Neuronal stem cell (in vitro differentiated cells): ENCODE data around the gene UBL7.

Experiments used
- DNase-seq: peaks from one replicate; pipeline ENCODE4 v3.0.0-alpha.2; 2013; ENCODE audit warnings: low spot score
- H2AFZ ChIP-seq: one replicate; pipeline ENCODE4 v1.6.1; 2013; ENCODE audit warnings: mild to moderate bottlenecking, low read length, inconsistent platforms
- H2AK5ac ChIP-seq: 2 replicates; pipeline ENCODE4 v1.6.1; 2013; ENCODE audit warnings: low read depth, mild to moderate bottlenecking, inconsistent platforms, low read length, moderate library complexity, mixed read lengths
- H2BK120ac ChIP-seq: 2 replicates; pipeline ENCODE4 v1.6.1; 2013; ENCODE audit warnings: low read depth, mild to moderate bottlenecking, inconsistent platforms, low read length, moderate library complexity, mixed read lengths
- H2BK12ac ChIP-seq: one replicate; pipeline ENCODE4 v1.6.1; 2013; ENCODE audit warnings: low read length, inconsistent platforms
- H2BK15ac ChIP-seq: 2 replicates; pipeline ENCODE4 v1.6.1; 2013; ENCODE audit warnings: mild to moderate bottlenecking, low read length, inconsistent platforms, mixed read lengths
- H2BK5ac ChIP-seq: one replicate; pipeline ENCODE4 v1.6.1; 2013; ENCODE audit warnings: inconsistent platforms, mild to moderate bottlenecking, low read length, moderate library complexity
- H3K14ac ChIP-seq: one replicate; pipeline ENCODE4 v1.6.1; 2013; ENCODE audit warnings: low read length, inconsistent platforms
- H3K18ac ChIP-seq: 2 replicates; pipeline ENCODE4 v1.6.1; 2013; ENCODE audit warnings: low read length, inconsistent platforms
- H3K23ac ChIP-seq: 2 replicates; pipeline ENCODE4 v1.6.1; 2013; ENCODE audit warnings: low read depth, mild to moderate bottlenecking, mixed read lengths, low read length, inconsistent platforms; ENCODE audit not compliant: poor library complexity
- H3K27ac ChIP-seq: replicated peaks from 3 replicates; pipeline ENCODE4 v1.5.1; 2013; ENCODE audit warnings: low read length, inconsistent platforms
- H3K27me3 ChIP-seq, 3 experiments: 2 replicates each; pipeline ENCODE4 v1.6.1; 2013; ENCODE audit warnings: low read length in 3 of 3, mild to moderate bottlenecking in 2 of 3, inconsistent platforms in 1 of 3, low read depth in 1 of 3, mixed read lengths in 1 of 3, moderate library complexity in 1 of 3; ENCODE audit not compliant: control insufficient read depth in 3 of 3, insufficient read depth in 3 of 3
- H3K36me3 ChIP-seq, 2 donors: replicated peaks in 1 of 2; 2 replicates each; pipeline ENCODE4 v1.6.1; 2013; ENCODE audit warnings: low read length in 2 of 2; ENCODE audit not compliant: control insufficient read depth in 2 of 2, insufficient read depth in 2 of 2
- H3K4ac ChIP-seq: 2 replicates; pipeline ENCODE4 v1.6.1; 2013; ENCODE audit warnings: inconsistent platforms, mild to moderate bottlenecking, low read length, moderate library complexity
- H3K4me1 ChIP-seq, 2 donors: 1 replicate in 1 of 2; 2 replicates in 1 of 2; pipeline ENCODE4 v1.6.1; 2013; ENCODE audit warnings: low read length in 2 of 2, low read depth in 1 of 2; ENCODE audit not compliant: control insufficient read depth in 2 of 2, insufficient read depth in 1 of 2
- H3K4me2 ChIP-seq: one replicate; pipeline ENCODE4 v1.6.1; 2013; ENCODE audit warnings: mild to moderate bottlenecking, low read length, inconsistent platforms; ENCODE audit not compliant: insufficient read depth, poor library complexity, severe bottlenecking
- H3K4me3 ChIP-seq, 2 donors: 2 replicates each; pipeline ENCODE4 v1.5.1; 2013; ENCODE audit warnings: low read length in 2 of 2, mild to moderate bottlenecking in 2 of 2, inconsistent platforms in 1 of 2, moderate library complexity in 1 of 2
- H3K79me1 ChIP-seq: one replicate; pipeline ENCODE4 v1.6.1; 2013; ENCODE audit warnings: low read depth, mild to moderate bottlenecking, inconsistent platforms, low read length, moderate library complexity
- H3K9ac ChIP-seq: one replicate; pipeline ENCODE4 v1.6.1; 2013; ENCODE audit warnings: mild to moderate bottlenecking, low read depth, low read length, inconsistent platforms; ENCODE audit not compliant: poor library complexity
- H3K9me3 ChIP-seq, 2 donors: replicated peaks in 1 of 2; 2 replicates each; pipeline versions ENCODE3 to v1.6.1; 2013; ENCODE audit warnings: low read length in 2 of 2, mild to moderate bottlenecking in 2 of 2, inconsistent platforms in 1 of 2, low read depth in 1 of 2, mixed read lengths in 1 of 2, moderate library complexity in 1 of 2; ENCODE audit not compliant: control insufficient read depth in 2 of 2, insufficient read depth in 1 of 2
- H4K8ac ChIP-seq: one replicate; pipeline ENCODE4 v1.6.1; 2013; ENCODE audit warnings: low read depth, mild to moderate bottlenecking, inconsistent platforms, low read length, moderate library complexity
- H4K91ac ChIP-seq: one replicate; pipeline ENCODE4 v1.6.1; 2013; ENCODE audit warnings: low read length, low read depth, mild to moderate bottlenecking, inconsistent platforms; ENCODE audit not compliant: poor library complexity
- whole genome bisulfite sequencing, 2 donors: extraction: QIAGEN DNeasy Blood & Tissue Kit; methylation state at CpG; one replicate each; pipeline ENCODE4 v1.1.7; 2013; ENCODE audit warnings: missing lambda C conversion rate in 2 of 2, mixed read lengths in 1 of 2; ENCODE audit not compliant: insufficient read length in 2 of 2, insufficient replicate concordance in 1 of 2; ENCODE audit errors: extremely low coverage in 2 of 2; 5-methylcytosine and 5-hydroxymethylcytosine counted together

UBL7 gene

DNA sequence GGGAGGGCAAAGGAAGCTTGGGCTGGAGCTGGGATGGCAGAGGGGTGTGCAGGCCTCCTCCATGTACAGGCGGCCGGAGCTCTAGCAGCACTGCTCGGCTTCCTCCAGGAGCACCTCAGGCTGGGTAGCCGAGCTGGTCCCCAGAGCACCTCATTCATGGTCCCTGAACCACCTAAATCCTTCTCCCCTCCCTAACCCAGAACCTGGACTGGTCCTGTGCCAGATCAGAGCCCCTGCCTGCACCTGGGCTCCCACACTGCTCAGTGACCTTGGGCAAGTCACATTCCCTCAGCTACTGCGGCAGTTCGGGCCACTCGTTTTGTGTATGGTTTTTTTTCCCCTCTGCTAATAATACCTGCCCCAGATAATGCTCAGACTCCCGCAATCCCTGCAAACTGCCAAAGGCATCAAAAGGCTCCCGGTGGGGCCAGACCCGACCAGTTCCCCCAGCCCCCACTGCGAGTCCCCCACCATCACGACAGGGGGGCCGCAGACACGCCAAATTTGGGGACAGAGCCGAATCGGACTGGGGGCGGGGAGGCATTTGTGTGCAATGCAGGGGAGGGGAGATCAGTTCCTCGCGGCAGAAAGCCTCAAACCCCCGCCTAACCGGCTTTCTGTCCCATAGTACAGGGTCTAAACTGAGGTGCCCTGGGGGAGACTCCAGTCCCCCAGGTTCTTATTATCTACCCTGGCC is 28.5 kb downstream of the UBL7 start:
- Histone ChIP-seq H4K8ac (no peak overlapping the region), H3K4me2 (peak overlapping the region; percentile 93), H3K4me3 (peak overlapping the region; percentile 75 to 97), H3K9ac (peak overlapping the region; percentile 90), H3K27me3 (peaks cover 0 to 36% (median 11%) of the 10 kb centered on the region in 3 experiments), H3K9me3 (no peaks in the 10 kb centered on the region), H2AFZ (peak overlapping the region; percentile 94), H2BK15ac (peak overlapping the region; percentile 13), H3K23ac (peak overlapping the region; percentile 50), H3K4me1 (peaks cover 16 to 21% of the 10 kb centered on the region in 2 donors), H3K4ac (no peak overlapping the region), H3K27ac (no peak overlapping the region), H2BK120ac (no peak overlapping the region), H3K36me3 (no peaks in the 10 kb centered on the region), H3K18ac (peak overlapping the region; percentile 89), H2AK5ac (peak overlapping the region; percentile 73), H2BK12ac (no peak overlapping the region), H4K91ac (no peak overlapping the region), H2BK5ac (no peak overlapping the region), H3K79me1 (peaks cover 9% of the 10 kb centered on the region), H3K14ac (no peak overlapping the region)
- DNase-seq, result no peak
- WGBS, 2 donors, result no CpG with 5 or more reads among the region's 21 CpGs

- Histone ChIP-seq H2AK5ac (no peak overlapping the region), H3K4ac (no peak overlapping the region), H4K91ac (no peak overlapping the region), H3K36me3 (peaks cover 0 to 1% of the 10 kb centered on the region in 2 donors), H3K9me3 (no peaks in the 10 kb centered on the region), H3K9ac (no peak overlapping the region), H3K27me3 (peaks cover 0 to 32% (median 11%) of the 10 kb centered on the region in 3 experiments), H3K4me3 (no peak overlapping the region), H2AFZ (no peak overlapping the region), H3K79me1 (peaks cover 9% of the 10 kb centered on the region), H3K14ac (no peak overlapping the region), H3K4me1 (peaks cover 16 to 21% of the 10 kb centered on the region in 2 donors), H3K4me2 (no peak overlapping the region), H2BK12ac (no peak overlapping the region), H3K23ac (peak overlapping the region; percentile 22), H2BK15ac (no peak overlapping the region), H3K27ac (no peak overlapping the region), H2BK120ac (no peak overlapping the region), H2BK5ac (no peak overlapping the region), H4K8ac (no peak overlapping the region), H3K18ac (no peak overlapping the region)
- no peak for DNase-seq
- WGBS, 2 donors, result no CpG with 5 or more reads among the region's 8 CpGs
Measured at GRCh38 chr15:74431645-74432044, 29.3 kb downstream of the UBL7 start.

DNA sequence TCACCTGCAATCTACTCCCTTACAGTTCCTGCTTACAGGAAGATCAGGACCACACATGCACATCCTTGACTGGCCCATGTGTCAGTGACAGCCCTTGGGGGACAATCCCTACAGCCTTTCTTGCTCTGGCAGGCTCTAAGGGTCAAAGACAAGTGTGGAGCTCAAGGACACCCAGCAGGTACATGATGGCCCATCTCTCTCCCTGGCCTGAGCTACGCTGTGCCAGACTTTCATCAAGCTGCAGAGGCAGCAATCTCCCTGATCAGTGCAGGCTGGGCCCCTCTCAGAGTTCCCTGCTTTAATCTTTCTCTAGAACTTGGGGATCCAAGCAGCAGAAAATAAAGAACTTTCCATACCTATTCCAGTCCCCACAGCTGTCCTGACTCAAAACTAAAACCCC is 29.8 kb downstream of the UBL7 start:
- no peak overlapping the region for H3K4me3 ChIP-seq
- no peak for DNase-seq
- H2AFZ ChIP-seq, result no peak overlapping the region
- H3K27ac ChIP-seq, result no peak overlapping the region
- no peak overlapping the region for H2BK120ac ChIP-seq
- no peak overlapping the region for H3K4me2 ChIP-seq
- no peak overlapping the region for H4K8ac ChIP-seq
- H3K4me1 ChIP-seq, result peaks cover 16 to 21% of the 10 kb centered on the region in 2 donors
- peaks cover 0 to 1% of the 10 kb centered on the region in 2 donors for H3K36me3 ChIP-seq
- H3K14ac ChIP-seq, result no peak overlapping the region
- no peak overlapping the region for H2BK5ac ChIP-seq
- no peaks in the 10 kb centered on the region for H3K9me3 ChIP-seq
- no peak overlapping the region for H2AK5ac ChIP-seq
- H3K9ac ChIP-seq, result peak overlapping the region; percentile 17
- no peak overlapping the region for H3K18ac ChIP-seq
- no peak overlapping the region for H3K23ac ChIP-seq
- no peak overlapping the region for H2BK15ac ChIP-seq
- peaks cover 0 to 28% (median 11%) of the 10 kb centered on the region in 3 experiments for H3K27me3 ChIP-seq
- no CpG with 5 or more reads among the region's 1 CpG for WGBS, 2 donors
- H3K79me1 ChIP-seq, result peaks cover 9% of the 10 kb centered on the region
- no peak overlapping the region for H3K4ac ChIP-seq
- H4K91ac ChIP-seq, result no peak overlapping the region
- H2BK12ac ChIP-seq, result no peak overlapping the region

- H2BK12ac ChIP-seq, result no peak overlapping the region
- WGBS, 2 donors, result no CpG with 5 or more reads among the region's 6 CpGs
- H2BK120ac ChIP-seq, result no peak overlapping the region
- DNase-seq, result no peak
- H3K9me3 ChIP-seq, result no peaks in the 10 kb centered on the region
- H3K4me1 ChIP-seq, result peaks cover 16 to 21% of the 10 kb centered on the region in 2 donors
- no peak overlapping the region for H3K14ac ChIP-seq
- no peak overlapping the region for H4K91ac ChIP-seq
- H2AFZ ChIP-seq, result no peak overlapping the region
- no peak overlapping the region for H3K4me2 ChIP-seq
- H3K4ac ChIP-seq, result no peak overlapping the region
- H3K18ac ChIP-seq, result no peak overlapping the region
- peaks cover 0 to 22% (median 11%) of the 10 kb centered on the region in 3 experiments for H3K27me3 ChIP-seq
- H3K36me3 ChIP-seq, result peaks cover 0 to 1% of the 10 kb centered on the region in 2 donors
- H2BK15ac ChIP-seq, result no peak overlapping the region
- no peak overlapping the region for H4K8ac ChIP-seq
- no peak overlapping the region for H3K27ac ChIP-seq
- H3K9ac ChIP-seq, result no peak overlapping the region
- no peak overlapping the region for H3K4me3 ChIP-seq
- no peak overlapping the region for H3K23ac ChIP-seq
- peaks cover 9% of the 10 kb centered on the region for H3K79me1 ChIP-seq
- no peak overlapping the region for H2BK5ac ChIP-seq
- no peak overlapping the region for H2AK5ac ChIP-seq
Measured at GRCh38 chr15:74430510-74430951, 30.4 kb downstream of the UBL7 start.
